HG02970 (cell line): ENCODE data around the gene AP2M1.

ENCODE experiments used
- ATAC-seq: cut with Tn5 transposase; IDR thresholded peaks from one replicate; pipeline ENCODE4 v1.9.1; 2021; ENCODE audit warnings: mild to moderate bottlenecking, moderate library complexity, moderate number of reproducible peaks; ENCODE audit not compliant: unreplicated experiment, low FRiP score

AP2M1 gene

DNA sequence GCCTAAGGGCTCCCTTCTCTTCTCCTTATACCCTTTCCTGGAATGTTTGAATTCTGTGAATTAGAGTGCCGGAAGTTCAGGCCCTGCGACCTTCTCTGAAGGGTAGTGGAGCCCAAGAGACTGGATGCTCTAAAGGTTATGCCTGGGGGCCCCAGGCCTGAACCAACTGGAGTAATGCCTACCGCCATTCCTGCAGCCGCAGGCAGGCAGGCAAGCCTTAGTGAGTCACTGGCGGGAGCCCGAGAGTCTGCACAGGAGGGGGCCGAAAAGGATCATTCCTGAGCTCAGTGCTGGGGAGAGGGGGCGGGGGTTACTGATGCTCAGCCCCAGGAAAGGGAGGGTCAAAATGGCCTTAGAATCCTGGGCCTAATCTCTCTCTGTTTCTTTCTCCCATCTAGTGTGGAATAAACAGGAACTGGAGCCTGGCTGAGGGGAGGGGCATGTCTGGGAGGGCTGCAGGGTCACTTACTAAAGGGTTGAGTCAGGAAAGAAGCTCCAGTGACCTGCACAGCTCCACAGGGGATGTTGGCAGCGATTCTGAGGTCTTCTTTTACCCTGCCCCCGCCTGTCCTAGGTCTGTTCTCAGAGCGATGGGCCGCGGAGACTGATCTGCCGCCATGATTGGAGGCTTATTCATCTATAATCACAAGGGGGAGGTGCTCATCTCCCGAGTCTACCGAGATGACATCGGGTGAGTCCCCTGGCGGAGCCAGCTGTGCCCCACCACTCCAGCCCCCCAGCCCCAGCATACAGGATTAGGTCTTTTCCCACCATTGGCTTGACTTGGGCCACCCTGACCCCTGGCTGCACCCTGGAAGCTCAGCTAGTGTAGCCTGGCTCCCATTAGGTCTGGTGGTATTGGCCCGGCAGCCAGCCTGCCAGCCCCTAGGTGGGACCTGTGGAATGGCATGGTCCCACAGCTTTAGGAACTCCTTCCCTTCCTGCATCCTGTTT, 2.0 kb downstream of the AP2M1 start:
- ATAC-seq = no peak

DNA sequence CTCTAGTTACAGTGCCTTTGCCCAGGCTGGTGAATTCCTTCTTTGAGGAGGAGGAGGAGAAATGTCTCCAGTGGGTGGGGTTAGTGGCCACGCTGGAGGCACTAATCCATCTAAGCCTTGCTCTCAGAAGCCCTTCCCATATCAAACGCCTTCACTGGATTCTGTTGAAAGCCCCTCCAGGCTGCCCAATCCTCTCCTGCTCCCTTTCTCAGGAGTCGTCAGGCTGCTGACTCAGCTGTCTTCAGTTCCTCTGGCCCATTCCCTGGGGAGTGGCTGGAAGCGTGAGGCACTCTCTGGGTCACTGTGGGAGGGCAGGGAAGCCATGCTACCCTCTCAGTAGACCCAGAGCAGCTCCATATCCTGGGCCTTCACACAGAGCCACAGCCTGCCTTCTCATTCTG, 2.7 kb downstream of the AP2M1 start:
- no peak for ATAC-seq

DNA sequence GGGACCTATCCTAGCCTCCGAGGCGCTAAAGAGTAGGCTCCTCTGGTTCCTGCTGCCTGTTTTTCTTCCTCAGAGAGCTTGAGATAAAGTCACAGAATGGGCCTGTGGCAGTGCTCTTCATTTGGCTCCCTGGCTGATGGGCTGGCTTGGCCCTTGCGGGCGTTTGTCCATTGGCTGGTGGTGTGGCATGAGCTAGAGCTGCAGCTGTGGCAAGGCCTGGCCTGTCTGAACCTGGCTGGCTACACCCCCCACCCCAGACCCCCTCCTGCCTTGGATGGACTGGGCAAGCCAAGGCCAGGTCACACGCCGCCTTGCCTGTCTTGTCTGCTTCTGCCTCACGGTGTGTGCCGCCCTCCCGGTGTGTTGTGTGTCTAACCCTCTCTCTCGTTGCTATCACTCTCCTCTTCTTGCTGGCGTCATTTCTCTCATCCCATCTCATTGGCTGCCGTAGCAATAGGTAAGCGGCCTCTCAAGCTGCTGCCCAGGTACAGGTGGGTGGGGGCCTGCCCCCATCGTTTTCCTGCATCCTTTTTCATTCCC, 3.2 kb downstream of the AP2M1 start:
- ATAC-seq = no peak

DNA sequence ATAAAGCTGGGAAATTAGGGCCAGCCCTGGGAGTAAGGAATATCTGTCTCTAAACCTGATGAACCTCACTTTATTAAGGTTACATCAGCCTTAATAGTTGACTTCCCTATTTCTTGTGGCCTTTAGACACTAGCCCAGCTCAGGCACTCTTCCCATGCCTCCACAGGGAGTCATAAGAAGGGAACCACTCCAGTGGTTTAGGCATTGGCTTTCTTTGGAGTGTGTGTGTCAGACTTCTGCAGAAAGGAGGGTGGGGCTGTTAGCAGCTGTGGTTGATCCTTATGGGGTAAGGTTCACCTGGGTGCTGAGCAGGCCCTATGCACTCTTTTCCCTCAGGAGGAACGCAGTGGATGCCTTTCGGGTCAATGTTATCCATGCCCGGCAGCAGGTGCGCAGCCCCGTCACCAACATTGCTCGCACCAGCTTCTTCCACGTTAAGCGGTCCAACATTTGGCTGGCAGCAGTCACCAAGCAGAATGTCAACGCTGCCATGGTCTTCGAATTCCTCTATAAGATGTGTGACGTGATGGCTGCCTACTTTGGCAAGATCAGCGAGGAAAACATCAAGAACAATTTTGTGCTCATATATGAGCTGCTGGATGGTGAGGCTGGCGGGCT, 4.0 kb downstream of the AP2M1 start:
- no peak for ATAC-seq

DNA sequence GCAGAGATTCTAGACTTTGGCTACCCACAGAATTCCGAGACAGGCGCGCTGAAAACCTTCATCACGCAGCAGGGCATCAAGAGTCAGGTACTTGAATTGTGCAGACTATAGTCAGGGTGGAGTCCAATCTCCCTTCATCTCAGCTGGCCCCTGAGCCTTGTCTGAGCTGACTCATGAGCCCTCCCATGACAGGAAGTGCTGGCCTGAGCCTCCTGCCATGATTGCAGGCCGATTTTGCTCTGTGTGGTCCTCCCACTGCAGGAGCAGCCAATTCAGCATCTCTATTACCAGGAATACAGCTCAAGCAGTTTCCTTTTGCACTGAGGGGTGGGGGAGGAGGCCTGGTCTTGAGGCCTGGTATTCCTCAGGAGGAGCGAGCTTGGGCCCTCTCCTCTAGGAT, 5.5 kb downstream of the AP2M1 start:
- ATAC-seq = no peak

DNA sequence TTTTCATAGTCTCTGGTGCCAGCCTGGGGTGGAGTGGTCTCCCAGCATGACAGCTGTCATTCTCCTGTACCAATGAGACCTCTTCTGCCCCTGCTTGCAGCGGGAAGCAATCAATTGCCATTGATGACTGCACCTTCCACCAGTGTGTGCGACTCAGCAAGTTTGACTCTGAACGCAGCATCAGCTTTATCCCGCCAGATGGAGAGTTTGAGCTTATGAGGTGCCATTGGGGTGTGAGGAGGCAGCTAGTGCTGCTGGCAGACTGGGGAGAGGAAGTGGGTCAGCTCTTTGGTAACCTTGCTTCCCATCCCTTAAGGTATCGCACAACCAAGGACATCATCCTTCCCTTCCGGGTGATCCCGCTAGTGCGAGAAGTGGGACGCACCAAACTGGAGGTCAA, 6.9 kb downstream of the AP2M1 start:
- ATAC-seq = no peak

DNA sequence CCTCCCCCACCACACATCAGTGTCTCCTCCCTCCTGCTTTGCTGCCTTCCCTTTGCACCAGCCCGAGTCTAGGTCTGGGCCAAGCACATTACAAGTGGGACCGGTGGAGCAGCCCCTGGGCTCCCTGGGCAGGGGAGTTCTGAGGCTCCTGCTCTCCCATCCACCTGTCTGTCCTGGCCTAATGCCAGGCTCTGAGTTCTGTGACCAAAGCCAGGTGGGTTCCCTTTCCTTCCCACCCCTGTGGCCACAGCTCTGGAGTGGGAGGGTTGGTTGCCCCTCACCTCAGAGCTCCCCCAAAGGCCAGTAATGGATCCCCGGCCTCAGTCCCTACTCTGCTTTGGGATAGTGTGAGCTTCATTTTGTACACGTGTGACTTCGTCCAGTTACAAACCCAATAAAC, 9.0 kb downstream of the AP2M1 start:
- ATAC-seq = no peak

DNA sequence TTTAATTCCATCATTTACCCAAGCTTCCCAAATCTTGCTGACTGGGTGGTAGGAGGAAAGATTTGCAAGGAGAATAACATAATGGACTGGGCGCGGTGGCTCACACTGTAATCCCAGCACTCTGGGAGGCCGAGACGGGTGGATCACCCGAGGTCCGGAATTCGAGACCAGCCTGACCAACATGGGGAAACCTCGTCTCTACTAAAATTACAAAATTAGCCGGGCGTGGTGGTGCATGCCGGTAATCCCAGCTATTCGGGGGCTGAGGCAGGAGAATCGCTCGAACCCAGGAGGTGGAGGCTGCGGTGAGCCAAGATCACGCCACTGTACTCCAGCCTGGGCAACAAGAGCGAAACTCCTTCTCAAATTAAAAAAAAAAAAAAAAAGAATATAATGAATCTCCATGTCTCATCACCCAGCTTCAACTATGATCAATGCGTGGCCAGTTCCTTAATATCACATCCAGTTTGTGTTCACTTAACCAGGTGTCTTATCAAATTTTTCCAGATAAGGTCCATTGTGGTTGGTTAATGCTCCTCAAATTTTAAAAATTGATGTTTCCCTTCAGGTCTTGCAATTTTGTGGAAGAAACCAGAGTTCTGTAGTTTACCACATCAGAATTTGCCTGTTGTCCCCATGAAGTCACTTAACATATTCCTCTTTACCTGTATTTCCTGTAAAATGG, 10.0 kb downstream of the AP2M1 start:
- ATAC-seq = no peak

DNA sequence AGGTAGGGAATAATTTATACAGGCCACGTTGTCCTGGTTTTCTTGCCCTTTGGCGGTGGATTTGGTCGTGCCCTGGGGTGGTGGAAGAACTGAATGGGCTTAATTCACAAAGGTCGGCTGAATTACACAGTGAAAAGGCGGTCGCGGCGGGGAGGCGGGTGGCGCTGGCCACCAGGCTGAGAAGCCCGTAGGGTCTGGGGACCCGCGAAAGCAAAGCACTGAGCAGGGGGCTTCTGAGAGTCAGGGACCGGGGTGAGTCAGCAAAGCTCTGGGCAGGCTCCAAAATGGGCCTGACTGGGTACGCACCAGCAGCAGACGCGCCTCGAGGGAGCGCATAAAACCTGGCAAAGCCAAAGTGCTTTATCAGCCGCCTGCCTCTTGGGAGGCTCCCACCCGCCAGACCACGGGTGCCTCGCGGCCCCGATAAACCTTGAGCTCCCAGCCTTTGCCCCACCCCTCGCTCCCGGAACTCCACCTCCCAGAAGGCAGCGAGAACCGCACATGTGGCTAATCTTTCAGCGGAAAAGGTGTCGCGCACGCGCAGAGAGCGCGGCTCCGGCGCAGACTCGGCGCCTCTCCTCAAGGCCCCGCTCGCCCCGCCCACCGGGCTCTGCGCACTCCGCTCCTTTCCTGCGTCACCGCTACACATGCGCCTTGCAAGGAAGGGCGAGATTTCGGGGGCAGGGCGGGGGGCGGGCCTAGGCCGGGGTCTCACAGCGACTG, 11.0 kb downstream of the AP2M1 start:
- peak; percentile 95 for ATAC-seq

DNA sequence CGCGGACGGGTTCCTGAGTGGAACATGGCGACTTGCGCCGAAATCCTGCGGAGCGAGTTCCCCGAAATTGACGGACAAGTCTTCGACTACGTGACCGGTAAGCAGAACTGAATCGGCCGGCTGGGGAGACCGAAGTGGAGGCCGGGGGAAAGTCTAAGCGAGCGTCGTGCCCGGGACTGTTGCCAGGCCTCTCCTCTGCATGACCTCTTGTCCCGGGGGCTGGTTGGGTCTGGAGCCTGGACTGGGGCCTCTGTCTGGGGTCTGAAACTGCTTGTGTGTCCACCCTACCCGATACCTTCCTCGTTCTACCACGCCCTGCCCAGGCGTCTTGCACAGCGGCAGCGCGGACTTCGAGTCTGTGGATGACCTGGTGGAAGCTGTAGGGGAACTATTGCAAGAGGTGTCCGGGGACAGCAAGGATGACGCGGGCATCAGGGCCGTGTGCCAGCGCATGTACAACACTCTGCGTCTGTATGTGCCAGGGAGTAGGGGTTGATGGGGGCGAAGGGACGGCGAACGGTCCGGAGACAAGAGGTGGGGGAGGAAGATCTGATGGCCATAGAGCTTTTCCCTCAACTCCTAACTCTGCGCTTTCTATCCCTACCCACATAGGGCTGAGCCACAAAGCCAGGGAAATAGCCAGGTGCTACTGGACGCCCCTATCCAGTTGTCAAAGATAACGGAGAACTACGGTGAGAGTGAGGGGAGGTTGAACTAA, 11.7 kb downstream of the AP2M1 start, which contains the start of gene ABCF3:
ABCF3 (plus strand) TSS at position 16 of the 718 bp plus-strand sequence; CDS start at position 25, 9 bp downstream.
- no peak for ATAC-seq

DNA sequence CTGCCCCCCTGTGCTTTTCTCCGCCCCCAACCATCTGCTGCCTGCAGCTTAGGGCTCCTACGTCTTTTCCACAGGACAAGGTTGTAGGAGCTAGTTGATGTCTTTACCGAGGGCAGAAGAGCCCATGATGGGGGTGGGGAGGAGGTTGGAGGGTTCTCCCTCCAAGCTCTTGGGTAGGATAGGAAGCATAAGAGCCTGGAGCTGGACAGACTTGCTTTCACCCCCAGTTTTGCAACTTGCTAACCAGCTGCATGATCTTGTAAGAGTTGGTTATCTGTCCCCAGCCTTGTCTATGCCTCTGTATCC, 12.2 kb downstream of the AP2M1 start:
- ATAC-seq = no peak

DNA sequence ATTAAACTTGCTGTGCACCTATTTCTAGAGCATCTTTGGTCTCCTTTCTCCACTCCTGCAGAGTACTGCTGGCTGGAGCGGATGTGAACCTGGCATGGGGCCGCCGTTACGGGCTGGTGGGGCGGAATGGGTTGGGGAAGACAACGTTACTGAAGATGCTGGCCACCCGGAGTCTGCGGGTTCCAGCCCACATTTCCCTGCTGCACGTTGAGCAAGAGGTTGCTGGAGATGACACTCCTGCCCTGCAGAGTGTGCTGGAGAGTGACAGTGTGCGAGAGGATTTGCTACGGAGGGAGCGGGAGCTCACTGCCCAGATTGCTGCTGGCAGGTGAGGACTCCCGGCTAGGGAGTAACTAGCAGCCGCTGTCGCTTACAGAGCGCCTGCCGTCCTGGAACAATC, 13.4 kb downstream of the AP2M1 start:
- no peak for ATAC-seq

DNA sequence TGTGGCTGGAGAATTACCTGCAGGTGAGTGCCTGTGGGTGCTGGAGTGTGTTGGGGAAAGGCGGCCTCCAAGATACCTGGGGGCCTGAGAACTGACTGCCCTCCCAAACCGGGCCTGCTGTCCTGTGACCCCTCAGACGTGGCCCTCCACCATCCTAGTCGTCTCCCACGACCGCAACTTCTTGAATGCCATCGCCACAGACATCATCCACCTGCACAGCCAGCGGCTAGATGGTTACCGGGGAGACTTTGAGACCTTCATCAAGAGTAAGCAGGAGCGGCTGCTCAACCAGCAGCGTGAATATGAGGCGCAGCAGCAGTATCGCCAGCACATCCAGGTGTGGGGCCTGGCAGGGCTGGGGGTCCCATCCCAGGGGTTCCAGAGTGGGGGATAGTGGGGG, 14.8 kb downstream of the AP2M1 start:
- no peak for ATAC-seq

DNA sequence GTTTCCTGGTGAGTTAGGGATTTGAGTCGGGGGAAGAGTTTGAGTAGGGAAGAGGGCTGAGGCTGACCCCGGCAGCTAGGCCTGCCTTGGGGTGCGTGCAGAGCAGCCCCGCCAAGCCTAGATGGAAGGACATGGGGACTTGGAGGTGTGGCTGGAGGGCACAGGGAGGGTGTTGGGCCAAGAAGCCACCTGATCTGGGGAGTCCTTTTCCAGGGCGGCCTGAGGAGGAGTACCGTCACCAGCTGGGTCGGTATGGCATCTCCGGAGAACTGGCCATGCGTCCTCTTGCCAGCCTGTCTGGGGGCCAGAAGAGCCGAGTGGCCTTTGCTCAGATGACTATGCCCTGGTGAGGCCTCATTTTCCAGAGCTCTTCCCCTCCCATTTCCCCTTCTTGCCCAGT, 18.2 kb downstream of the AP2M1 start:
- ATAC-seq = no peak

DNA sequence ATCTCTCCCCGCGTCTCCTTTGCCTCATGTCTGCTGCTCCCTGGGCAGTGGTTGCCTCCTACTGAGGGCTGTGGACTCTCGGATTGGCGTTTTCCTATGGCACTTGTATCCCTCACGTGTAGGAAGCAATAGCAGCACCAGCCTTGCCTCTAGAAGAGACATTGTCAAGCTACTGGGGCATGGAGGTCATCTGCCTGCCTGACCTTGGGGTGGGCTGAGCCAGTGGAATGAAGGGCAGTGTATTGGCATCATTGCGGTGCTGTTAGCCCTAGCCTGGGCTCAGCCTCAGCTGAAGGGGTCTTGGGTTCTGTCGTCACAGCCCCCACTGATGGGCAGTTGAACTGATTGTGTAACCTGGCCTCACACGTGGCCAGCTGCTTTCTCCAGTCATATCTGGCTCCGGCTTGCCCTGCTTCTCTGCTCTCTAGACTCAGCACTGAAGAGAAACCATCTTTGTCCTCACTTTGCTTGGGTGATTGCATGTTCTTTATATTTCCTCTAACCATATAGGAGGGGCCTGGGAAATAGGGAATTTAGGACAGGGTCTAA, 19.4 kb downstream of the AP2M1 start:
- ATAC-seq = no peak

DNA sequence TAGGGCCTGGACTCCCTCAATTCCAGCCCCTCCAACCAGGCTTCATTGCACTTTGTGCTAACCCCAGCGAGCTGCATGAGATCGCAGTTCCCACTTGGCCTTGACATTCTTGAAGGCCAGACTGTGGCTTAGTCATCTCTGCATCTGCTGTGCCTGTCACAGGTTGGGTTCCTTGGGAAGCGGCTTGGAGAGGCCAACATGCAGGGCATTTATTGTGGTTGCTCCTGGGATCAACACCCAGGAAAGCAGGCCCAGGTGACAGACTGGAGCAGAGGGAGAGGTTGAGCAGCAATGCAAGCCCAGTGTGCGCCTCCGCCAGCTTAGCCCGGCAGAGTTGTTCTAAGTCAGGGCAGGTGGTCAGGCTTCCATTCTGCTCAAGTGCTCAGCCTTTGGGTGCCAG, 21.9 kb downstream of the AP2M1 start:
- no peak for ATAC-seq

DNA sequence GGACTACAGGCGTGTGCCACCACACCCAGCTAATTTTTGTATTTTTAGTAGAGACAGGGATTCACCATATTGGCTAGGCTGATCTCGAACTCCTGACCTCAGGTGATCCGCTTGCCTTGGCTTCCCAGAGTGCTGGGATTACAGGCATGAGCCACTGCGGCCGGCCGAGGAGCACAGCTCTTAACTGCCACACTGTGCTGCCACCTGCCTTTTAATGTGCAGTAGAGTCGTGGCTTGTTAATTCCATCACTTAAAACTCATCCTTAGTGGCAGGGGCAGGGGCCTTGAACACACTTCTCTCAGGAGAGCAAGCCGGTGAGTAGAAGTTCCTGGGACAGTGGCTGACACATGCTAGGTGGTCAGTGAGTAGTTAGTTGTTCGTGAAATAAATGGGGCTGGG, 23.9 kb downstream of the AP2M1 start:
- ATAC-seq = no peak

DNA sequence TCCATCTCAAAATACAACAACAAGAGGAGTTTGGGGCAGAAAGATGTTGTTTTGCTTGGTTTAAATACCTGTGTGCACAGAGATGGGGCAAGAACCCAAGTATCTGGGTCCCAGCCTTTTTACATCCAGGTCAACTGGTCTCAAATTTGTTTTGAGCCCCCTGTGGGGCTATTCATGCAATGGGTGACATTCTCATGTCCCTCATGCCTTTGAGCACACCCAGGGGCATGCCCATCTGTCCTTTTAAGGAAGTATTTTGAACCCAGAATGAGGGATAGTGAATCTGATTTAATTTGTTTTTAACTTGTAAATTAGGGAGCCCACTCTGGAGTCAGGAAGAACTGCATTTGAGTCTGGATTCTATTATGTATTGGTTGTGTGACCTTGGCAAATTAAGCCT, 26.2 kb downstream of the AP2M1 start:
- ATAC-seq = no peak

DNA sequence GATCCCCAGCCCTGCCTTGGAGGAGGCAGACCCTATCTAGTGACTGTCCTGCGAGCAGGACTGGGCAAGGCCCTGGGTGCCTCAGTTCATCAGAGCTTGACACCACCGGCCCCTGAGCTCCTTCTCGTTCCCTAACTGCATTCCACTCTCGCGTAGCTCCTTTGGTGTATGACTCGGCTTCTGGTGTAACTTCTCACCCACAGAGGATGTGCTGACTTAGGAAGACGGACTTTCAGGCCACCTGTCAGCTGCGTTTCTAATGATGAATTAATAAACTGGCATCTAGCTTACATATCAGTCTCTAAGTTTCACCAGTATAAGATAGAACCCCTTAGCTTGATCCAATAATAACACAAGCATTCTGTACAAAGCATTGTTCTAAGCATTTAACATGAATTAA, 28.9 kb downstream of the AP2M1 start:
- no peak for ATAC-seq
